ENCODE measurements around the gene ARAP1.

- no peak for TF ChIP-seq CTCF (IDR thresholded peaks at IDR 0.05)
- no peak for TF ChIP-seq POLR2A (IDR thresholded peaks at IDR 0.05)
- no peak for TF ChIP-seq POLR2AphosphoS5 (IDR thresholded peaks at IDR 0.05)
- no peak for TF ChIP-seq EP300 (IDR thresholded peaks at IDR 0.05)
Observed at GRCh38 chr11:72716788-72717435, 35.3 kb downstream of the ARAP1 start.

Measured in suprapubic skin (tissue), 4 donors.